Activated CD4-positive, alpha-beta T cell treated with anti-CD3 and anti-CD28 coated beads, Interleukin-2, amount 50 U/mL, for 1 hour (primary cell): ENCODE measurements around the gene PRM1.
"Not testable (repeated sequence)": the region's sequence is repeated elsewhere in the genome, so short reads cannot be mapped to it uniquely, and the experiment has no call there.

Experiments used
- DNase-seq: peaks from one replicate; pipeline ENCODE4 v3.0.0-alpha.2; 2020

PRM1 gene

DNA sequence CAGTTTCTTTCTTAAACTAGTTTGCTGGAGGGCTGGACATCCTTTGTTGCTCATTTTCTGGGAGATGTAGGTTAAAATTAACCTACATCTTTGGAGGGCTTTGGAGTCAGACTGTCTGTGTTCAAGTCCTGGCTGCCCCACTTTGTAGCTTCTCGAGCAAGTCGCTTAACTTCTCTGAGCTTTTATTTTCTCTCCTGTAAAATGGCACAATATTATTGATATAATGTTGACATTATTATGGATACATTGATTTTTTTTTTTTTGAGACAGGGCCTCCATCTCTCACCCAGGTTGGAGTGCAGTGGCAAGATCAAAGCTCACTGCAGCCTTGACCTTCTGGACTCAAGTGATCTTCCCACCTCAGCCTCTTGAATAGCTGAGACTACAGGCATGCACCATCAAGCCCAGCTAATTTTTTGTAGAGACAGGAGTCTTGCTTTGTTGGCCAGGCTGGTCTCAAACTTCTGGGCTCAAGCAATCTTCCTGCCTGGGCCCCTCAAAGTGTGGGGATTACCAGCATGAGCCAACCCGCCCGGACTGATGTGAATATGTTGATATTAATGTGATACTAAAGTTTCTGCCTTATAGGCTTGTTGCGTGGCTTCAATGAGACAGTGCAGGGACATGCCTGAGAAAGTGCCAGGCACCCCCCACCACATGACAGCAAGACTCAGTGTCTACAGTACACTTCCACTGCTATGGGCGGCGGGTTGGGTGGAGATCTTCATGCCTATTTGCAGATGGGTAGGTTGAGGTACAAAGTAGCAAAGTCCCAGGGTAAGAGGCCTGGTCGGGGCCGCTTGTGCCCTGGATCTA, 32.6 kb upstream of the PRM1 start:
- no peak for DNase-seq

DNA sequence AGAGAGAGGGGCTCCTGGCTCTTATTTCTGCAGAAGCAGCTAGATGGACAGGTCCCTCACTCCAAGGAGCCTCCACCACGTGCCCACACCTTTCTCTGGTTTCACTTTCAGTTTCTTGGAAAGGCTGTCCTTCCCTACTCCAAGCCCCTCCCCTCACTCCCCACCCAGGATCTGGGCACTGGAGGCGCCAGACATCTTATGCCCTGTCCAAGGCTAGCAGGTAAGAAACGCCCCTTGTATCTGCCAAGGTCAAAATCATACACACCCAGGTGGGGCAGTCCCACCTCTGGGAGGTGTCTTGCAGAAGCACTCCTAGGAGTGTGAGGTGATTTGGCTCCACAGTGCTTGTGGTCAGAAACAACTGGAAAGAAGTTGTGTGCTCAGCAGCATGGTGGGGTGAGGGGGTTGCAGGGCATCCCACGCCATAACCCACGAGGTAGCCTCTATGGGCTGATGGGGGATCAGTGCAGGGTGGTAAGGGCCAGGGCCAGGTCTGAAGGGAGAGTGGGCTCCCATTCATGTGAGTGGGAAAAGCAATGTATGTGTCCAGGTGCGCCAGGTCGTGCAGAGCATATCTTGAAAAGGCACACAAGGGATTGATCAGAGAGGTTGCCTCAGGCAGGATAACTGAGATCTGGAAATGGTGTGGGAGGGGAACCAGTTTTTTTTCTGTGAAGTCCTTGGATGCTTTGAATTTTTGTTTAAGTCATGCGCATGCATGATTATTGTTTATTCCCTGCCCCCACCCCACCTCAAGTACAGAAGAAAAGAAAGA, 31.8 kb upstream of the PRM1 start:
- DNase-seq = no peak

DNA sequence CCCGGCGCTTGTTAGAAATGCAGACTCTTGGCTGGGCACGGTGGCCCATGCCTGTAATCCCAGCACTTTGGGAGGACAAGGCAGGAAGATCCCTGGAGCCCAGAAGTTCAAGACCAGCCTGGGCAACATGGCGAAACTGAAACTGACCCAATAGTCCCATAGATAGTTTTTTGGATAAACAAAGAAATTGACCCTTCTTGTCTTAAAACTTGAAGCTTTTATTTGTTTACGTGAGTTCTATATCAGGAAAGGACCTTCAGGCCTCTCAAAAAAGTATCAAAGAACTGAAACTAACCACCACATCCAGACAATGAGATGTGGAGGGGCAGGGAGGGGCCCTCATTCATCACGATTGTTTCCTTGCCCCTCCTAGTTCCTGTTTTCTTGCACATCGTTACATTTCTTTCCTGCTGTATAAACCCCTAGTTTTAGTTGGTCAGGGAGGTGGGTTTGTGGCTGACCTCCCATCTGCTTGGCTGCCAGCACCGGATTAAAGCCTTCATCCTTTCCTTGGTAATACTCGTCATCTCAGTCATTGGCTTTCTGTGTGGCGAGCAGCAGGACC, 29.9 kb upstream of the PRM1 start:
- no peak for DNase-seq

GRCh38 chr16:11310634-11310977, 29.5 kb upstream of the PRM1 start:
- DNase-seq = no peak

GRCh38 chr16:11309895-11310633, 28.9 kb upstream of the PRM1 start:
- DNase-seq = no peak

- DNase-seq = no peak
Measured at GRCh38 chr16:11308493-11309283, 27.6 kb upstream of the PRM1 start.

- DNase-seq = no peak
Measured at GRCh38 chr16:11307639-11308492, 26.7 kb upstream of the PRM1 start.

- no peak for DNase-seq
Measured at GRCh38 chr16:11306997-11307638, 26.0 kb upstream of the PRM1 start.

GRCh38 chr16:11306381-11306780, 25.3 kb upstream of the PRM1 start:
- DNase-seq = no peak

DNA sequence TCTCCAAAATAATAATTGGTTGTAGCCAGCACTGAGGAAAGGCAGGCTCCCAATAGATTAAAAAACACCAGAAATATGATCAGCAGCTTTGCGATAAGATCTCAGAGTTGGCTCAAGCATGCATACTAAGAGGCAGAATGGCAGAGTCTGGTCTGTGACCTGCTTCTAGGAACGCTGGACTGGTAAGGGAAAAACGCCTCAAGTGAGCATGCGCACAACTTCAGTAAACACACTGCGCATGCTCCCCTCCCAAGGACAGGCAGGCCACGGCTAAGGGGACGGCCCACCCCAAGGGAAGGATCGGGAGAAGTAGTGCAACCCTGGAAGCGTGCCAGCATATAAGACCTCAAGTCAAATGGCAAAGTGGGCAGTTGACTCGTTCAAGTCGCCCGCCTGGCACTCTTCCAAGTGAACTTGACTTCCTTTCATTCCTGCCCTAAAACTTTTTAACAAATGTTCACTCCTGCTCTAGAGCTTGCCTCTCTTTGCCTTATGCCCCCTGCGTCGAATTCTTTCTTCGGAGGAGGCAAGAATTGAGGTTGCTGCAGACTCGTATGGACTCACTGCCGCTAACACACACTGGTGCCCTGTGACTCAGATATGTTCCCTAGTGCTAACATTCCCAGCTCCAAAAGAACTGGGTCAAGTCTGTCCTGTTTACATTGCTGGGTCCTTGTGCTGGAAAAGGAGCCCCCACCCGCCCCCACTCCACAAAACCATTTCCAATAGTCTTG, 22.4 kb upstream of the PRM1 start:
- no peak for DNase-seq

DNA sequence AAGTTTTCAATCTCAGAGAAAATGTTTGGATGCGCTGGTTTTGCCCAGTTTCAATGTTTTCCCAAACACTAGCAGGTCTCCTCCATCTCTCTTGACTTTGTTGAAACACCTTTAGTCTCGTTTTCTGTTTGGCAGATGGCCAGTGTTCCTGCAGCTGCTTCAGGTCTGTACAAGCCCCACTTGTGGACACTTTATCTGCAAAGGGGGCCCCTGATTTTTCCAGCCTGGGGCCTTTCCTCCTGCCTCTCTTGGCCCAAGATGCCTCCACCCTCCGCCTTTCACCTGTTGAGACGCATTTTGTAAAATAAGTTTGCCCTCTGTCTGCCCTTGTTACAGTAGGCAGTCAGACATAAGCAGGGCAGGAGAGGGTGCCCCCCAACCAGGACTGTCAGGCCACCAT, 21.8 kb upstream of the PRM1 start:
- no peak for DNase-seq

GRCh38 chr16:11301645-11302501, 20.7 kb upstream of the PRM1 start:
- DNase-seq = no peak

DNA sequence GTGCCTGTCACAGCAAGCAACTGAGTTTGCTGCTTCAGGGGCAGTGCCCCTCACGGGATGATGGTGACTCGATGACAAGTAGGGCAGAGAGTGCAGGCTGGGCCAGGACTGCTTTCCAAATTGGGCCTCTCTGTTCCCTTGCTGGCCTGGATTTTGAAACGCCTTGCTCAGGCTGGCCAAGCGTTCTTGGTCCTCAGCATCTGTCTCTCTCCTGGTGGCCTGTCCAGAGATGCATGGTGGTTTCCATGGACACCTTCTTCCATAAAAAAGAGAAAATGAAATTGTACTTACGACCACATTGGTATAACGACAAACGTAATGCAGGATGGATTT, 19.4 kb upstream of the PRM1 start:
- no peak for DNase-seq

- no peak for DNase-seq
Measured at GRCh38 chr16:11299865-11300559, 18.9 kb upstream of the PRM1 start.

DNA sequence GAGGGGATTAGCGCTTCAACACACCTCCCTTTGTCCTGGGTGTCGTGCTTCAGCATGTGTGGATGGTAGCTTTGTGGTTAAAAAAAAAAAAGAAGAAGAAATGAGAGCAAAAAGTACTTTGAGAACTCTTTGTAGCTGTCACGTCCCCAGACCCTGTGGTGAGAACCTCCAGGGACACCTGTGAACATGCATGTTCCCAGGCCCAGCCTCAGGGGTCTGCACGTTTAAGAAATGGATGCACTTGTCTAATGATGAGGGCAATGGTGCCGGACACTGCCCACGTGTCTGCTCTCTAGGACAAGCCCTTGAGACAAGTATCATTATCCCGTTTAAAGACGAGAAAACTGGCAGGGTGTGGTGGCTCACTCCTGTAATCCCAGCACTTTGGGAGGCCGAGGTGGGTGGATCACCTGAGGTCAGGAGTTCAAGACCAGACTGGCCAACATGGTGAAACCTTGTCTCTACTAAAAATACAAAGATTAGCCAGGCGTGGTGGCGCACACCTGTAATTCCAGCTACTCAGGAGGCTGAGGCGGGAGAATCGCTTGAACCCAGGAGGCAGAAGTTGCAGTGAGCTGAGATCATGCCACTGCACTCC, 17.9 kb upstream of the PRM1 start:
- DNase-seq = not testable (repeated sequence)

DNA sequence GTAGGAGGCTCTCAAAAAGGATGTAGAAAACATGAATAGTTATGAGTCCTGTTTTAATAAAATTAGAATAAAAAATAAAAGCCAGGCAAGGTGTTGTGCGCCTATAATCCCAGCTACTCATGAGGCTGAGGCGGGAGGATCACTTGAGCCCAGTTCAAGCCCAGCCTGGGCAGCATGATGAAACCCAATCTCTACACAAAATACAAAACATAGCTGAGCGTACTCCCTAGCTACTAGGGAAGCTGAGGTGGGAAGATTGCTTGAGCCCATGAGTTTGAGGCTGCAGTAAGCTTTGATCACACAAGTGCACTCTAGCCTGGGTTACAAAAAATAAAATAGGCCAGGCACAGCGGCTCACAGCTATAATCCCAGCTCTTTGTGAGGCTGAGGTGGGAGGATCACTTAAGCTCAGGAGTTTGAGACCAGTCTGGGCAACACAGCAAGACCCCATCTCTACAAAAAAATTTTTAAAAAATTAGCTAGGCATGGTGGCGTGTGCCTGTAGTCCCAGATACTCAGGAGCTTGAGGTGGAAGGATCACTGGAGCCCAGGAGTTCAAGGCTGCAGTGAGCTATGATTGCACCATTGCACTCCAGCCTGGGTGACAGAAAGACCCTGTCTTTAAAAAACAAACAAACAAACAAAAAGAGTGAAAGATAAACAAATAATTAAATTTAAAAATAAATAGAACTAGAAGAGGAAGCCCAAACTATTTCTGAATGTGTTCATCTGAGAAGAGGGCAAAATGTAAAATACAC, 17.2 kb upstream of the PRM1 start:
- no peak for DNase-seq

DNA sequence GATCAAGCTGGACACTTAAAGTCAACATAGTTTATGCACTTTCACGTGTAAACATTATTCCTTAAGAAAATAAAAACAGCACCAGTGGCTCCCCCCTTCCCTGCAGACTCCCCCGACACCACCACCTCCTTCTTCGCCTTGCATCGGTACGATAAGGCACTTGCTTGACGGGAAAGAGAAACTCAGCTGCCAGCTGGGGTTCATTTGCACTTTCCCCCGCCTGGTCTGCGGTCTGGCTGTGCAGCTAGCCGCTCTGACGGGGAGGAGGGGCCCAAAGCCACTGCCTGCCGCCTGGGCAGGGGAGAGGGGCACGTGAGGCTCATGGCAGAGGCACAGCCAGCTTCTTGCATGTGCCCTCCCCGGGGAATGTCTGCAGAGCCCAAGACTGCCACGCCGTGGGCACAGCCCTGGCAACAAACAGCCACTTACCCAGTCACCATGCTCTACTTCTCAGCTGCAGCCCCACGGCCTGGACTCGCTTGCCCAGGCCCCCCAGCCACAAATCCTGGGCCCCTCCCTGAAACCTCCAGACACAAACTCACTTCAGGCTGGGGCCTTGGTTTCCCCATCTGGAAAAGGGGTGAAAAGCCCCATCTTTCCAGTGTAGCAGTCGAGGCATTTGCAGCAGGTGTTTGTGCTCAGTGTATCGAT, 16.5 kb upstream of the PRM1 start:
- DNase-seq = peak; percentile 55
